ENCODE measurements around the gene MYH15.
A peak's percentile ranks its signal among the peaks of the same experiment; 100 is the strongest.

DNA sequence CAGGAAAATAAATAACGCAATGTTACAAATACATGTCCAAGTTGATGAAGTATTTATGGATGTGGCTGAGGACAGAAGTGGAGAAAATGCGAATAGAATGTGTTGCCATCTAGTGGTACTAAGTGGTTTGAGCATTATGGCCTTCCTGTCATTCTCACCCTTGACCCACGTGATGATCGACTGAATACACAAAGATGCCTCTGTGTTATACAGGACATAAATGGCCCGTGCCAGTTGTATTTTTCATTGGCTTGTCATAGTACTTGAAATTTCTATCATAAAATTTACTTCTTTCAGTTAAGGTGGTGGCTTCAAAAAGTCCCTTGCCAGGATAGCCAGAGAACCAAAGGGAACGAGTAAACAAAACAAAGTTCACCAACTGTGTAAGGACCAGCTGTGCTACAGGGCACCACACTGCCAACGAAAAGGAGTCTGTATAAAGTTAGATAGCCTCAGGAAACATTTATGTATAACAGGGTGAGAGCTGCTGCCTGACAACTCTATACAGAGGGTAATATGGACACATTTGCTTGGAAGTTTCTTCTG lies 103.7 kb downstream of the MYH15 start:
- TF ChIP-seq NR2C2 (IDR thresholded peaks at IDR 0.05; ENCODE audit: borderline replicate concordance, control insufficient read depth, insufficient read length, low read depth): no peak
- no peak for TF ChIP-seq POLR2A (IDR thresholded peaks at IDR 0.05; ENCODE audit: low read depth, low read length)
- no peak for TF ChIP-seq EZH2 (IDR thresholded peaks at IDR 0.05; ENCODE audit: borderline replicate concordance, control insufficient read depth, low read depth, low read length)
- TF ChIP-seq, protein P1, sequence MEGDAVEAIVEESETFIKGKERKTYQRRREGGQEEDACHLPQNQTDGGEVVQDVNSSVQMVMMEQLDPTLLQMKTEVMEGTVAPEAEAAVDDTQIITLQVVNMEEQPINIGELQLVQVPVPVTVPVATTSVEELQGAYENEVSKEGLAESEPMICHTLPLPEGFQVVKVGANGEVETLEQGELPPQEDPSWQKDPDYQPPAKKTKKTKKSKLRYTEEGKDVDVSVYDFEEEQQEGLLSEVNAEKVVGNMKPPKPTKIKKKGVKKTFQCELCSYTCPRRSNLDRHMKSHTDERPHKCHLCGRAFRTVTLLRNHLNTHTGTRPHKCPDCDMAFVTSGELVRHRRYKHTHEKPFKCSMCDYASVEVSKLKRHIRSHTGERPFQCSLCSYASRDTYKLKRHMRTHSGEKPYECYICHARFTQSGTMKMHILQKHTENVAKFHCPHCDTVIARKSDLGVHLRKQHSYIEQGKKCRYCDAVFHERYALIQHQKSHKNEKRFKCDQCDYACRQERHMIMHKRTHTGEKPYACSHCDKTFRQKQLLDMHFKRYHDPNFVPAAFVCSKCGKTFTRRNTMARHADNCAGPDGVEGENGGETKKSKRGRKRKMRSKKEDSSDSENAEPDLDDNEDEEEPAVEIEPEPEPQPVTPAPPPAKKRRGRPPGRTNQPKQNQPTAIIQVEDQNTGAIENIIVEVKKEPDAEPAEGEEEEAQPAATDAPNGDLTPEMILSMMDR (IDR thresholded peaks at IDR 0.05 in 2 of 3, conservative IDR thresholded peaks at IDR 0.05 in 1 of 3; ENCODE audit: control insufficient read depth in 2 of 3, extremely low read depth in 1 of 3, insufficient read depth in 1 of 3, low read depth in 3 of 3, low read length in 3 of 3): peak; percentile 67 to 89 (median 86)
- no peak for TF ChIP-seq ZNF274 (IDR thresholded peaks at IDR 0.05; ENCODE audit: insufficient read depth, insufficient read length)
- TF ChIP-seq POLR2AphosphoS5 (IDR thresholded peaks at IDR 0.05; ENCODE audit: low read length): no peak
- TF ChIP-seq DPF2 (IDR thresholded peaks at IDR 0.05): no peak
- no peak for TF ChIP-seq YBX1 (IDR thresholded peaks at IDR 0.05)

Data from GM12878 (cell line).